ENCODE data around the gene CRYBG2.

Gene CRYBG2

GRCh38 chr1:26357121-26357602 is 3.2 kb upstream of the CRYBG2 start:
- TF ChIP-seq, protein P1, sequence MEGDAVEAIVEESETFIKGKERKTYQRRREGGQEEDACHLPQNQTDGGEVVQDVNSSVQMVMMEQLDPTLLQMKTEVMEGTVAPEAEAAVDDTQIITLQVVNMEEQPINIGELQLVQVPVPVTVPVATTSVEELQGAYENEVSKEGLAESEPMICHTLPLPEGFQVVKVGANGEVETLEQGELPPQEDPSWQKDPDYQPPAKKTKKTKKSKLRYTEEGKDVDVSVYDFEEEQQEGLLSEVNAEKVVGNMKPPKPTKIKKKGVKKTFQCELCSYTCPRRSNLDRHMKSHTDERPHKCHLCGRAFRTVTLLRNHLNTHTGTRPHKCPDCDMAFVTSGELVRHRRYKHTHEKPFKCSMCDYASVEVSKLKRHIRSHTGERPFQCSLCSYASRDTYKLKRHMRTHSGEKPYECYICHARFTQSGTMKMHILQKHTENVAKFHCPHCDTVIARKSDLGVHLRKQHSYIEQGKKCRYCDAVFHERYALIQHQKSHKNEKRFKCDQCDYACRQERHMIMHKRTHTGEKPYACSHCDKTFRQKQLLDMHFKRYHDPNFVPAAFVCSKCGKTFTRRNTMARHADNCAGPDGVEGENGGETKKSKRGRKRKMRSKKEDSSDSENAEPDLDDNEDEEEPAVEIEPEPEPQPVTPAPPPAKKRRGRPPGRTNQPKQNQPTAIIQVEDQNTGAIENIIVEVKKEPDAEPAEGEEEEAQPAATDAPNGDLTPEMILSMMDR (IDR thresholded peaks at IDR 0.05; ENCODE audit: extremely low read depth, insufficient read depth, missing control alignments), result no peak
- no peak for DNase-seq (ENCODE audit: low spot score)

DNA sequence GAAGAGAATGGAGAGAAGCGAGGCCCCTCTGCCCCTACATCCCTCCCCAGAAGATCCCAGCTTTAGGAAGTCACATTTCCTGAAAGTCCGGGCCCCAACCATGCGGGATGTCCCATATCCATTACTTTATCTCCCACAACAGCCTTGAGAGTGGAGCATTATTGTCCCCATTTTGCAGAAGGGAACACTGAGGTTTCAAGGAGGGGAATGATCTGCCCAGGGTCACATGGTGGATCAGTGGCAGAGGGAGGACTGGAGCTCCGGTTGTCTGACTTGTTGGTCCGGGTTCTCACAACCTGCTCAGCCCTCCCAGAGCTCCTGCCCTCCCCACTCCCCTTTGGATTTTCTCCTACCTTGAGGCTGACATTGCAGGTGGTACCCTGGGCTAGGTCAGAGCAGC is 2.2 kb upstream of the CRYBG2 start:
- TF ChIP-seq, protein P1 (IDR thresholded peaks at IDR 0.05; ENCODE audit: extremely low read depth, insufficient read depth, missing control alignments), result no peak
- DNase-seq (ENCODE audit: low spot score), result no peak
- in situ Hi-C loops (cut with MboI; ENCODE audit: low pct_unique_long_range_greater_than_20kb, low sequenced_read_pairs, unreplicated experiment), result no loop called here

More at GRCh38 chr1:26357121-26357602, 3.2 kb upstream of the CRYBG2 start:
- in situ Hi-C loops (cut with MboI; ENCODE audit: low pct_unique_long_range_greater_than_20kb, low sequenced_read_pairs, unreplicated experiment), result no loop called here

- in situ Hi-C loops (cut with MboI; ENCODE audit: low pct_unique_long_range_greater_than_20kb, low sequenced_read_pairs, unreplicated experiment), result no loop called here
- TF ChIP-seq, protein P1 (IDR thresholded peaks at IDR 0.05; ENCODE audit: extremely low read depth, insufficient read depth, missing control alignments), result no peak
- DNase-seq (ENCODE audit: low spot score), result no peak
Measured at GRCh38 chr1:26354972-26355371, 1.0 kb upstream of the CRYBG2 start.

DNA sequence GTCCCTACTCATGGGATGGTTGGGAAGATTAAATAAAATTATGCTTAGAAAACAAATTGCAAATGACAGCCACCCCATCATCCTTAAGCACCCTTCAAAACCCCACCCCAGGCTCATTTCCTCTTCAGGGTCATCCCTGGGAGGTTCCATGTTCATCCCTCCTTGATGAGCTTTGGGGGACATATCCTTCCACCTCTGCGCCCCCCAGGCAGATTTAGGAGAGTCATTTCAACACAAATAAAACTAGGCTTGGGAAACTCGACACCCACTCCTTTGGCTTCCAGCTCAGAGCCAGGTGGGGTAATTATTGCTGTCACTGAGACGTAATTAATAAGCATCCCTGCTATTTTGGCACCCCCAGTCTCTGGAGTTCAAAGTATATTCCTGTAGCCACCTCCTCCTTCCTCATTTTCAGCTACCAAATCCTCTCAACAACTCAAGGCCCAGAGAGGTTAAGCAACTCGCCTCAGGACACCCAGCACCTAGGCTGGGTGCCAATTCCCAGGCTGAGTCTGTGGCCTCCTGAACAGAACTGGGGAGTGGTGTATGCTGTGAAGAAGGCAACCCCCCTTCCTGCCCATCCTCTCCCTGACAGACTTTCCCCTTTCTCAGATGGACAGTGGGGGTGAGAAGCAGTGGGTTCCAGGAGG is 595 bp downstream of the CRYBG2 start:
- DNase-seq (ENCODE audit: low spot score), result no peak
- TF ChIP-seq, protein P1 (IDR thresholded peaks at IDR 0.05; ENCODE audit: extremely low read depth, insufficient read depth, missing control alignments), result no peak
- in situ Hi-C loops (cut with MboI; ENCODE audit: low pct_unique_long_range_greater_than_20kb, low sequenced_read_pairs, unreplicated experiment), result no loop called here

GRCh38 chr1:26352338-26352679 is 1.6 kb downstream of the CRYBG2 start:
- TF ChIP-seq, protein P1 (IDR thresholded peaks at IDR 0.05; ENCODE audit: extremely low read depth, insufficient read depth, missing control alignments), result no peak
- DNase-seq (ENCODE audit: low spot score), result no peak
- in situ Hi-C loops (cut with MboI; ENCODE audit: low pct_unique_long_range_greater_than_20kb, low sequenced_read_pairs, unreplicated experiment), result no loop called here

DNA sequence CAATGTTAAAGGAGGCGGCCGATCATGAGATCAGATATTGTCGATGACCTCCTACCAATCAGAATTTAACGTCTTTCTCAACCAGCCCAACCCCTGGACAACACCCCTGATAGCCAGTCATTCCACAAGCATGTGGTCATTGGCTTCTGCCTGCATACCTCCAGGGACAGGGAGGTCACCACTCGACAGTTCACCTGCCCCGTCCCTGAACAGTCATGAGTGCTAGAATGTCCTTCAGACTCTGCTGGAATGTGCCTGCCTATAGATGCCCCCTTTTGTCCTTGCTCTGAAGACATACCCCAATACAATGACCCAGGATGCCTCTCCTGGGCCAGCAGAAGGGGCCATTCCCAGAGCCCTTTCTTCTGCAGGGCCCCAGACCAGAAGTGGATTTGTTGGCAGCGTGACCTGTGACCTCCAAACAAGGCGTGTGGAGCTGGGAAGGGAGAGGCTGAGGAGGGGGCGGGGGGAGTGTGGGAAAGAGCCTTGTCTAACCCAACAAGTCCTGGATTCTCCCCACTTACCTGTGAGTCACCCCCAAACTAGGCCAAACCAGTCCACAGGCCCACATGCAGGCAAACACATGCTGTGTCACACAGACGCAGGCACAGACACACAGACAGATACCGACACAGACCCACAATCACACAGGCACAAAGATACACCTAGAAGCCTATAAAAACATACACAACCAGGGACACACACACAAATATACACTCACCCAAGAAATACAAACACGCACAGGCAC is 2.2 kb downstream of the CRYBG2 start:
- in situ Hi-C loops (cut with MboI; ENCODE audit: low pct_unique_long_range_greater_than_20kb, low sequenced_read_pairs, unreplicated experiment), result no loop called here

More for the DNA sequence above, 2.2 kb downstream of the CRYBG2 start:
- TF ChIP-seq, protein P1 (IDR thresholded peaks at IDR 0.05; ENCODE audit: extremely low read depth, insufficient read depth, missing control alignments), result no peak
- DNase-seq (ENCODE audit: low spot score), result no peak
